Measurements from ENCODE around the gene ELFN1.

The ELFN1 gene

DNA sequence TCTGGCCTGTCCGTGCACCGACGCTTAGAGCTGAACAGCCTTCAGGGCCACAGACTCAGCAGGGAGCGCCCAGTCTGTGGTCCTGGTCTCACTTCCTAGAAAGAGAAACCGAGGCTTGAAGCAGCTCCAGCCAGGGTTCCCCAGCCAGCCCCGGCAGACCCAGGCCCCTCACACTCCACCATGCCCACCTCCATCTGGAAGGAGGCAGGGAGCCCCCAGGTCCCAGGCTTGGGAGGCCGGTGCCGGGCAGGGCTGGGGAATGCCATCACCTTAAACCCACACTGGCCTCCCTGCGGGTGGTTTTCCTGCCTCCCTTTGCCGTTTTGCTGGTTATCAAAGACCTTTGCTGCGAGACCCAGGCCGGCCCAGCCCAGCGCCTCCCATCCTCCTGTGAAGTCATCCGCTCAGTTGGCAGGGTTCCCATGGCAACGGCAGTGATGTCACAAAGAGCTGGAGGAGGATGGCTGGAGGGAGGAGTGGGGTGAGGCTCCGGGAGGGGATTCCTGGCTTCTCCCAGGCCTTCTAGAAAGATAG lies 24.0 kb downstream of the ELFN1 start:
- DNase-seq (ENCODE audit: low read depth in 2 of 2, low spot score in 1 of 2), result no peak

DNA sequence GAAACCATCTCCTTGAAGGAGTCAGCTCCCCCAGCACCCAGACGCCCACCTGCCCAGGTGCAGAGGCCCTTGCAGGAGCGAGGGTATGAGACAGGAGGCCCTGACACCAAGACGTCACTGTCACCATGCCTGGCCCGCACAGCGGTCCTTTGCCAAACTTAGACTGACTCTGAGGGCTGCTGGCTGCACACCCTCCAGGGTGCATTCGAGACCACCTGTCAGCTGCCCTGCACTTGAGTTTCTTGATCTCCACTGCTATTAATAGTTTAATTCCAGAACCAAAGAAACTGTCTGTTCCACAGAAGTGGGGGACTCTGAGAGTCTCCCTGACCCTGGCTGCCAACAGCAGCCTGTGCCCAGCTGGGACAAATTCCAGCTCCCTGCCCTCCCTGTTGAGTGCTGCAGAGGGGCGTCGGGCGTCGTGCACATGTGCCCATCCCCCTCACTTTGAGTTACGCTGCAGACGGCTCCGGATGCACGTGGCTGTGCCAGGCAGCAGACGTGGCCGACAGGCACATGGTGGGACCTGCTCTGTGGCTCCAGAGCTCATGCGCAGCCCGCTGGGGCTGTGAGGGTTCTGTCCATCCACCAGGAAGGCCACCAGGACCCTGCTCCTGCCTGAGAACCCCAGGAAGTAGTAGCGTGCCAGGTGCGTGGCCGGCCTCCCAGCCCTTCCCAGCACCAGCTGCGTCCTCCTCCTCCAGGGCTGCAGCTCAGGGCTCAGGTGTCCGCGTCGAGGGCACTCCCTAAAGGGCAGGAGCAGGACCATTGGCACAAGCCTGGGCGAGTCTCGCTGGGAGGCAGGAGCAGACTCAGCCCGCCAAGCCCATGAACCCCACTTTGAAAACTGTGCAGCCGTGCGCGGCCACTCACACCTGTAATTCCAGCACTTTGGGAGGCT lies 24.8 kb downstream of the ELFN1 start:
- no peak for DNase-seq (ENCODE audit: low read depth in 2 of 2, low spot score in 1 of 2)

DNA sequence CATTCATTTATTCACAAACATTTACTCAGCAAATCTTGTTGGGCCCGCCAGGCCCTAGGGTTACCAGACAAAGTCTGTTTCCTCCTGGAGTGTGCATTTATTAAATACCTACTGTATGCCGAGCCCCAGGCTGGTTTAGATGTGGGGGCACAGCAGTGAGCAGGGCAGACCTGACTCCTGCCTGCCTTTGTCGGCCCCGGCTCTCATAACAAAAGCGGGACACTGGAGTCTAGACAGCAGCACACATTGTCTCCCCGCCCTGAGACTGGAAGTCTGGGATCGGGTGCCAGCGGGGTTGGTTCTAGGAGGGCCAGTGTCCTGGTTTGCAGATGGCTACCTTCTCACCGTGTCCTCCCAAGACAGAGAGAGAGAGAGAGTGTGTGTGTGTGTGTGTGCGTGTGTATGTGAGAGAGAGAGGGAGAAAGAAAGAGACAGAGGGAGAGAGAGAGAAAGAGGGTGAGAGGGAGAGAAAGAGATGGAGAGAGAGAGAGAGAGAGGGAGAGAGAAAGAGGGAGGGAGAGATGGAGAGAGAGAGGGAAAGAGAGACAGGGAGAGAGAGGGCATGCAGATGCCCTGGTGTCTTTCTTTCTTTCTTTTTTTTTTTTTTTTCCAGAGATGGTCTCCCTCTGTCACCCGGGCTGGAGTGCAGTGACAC lies 25.9 kb downstream of the ELFN1 start:
- no peak for DNase-seq (ENCODE audit: low read depth in 2 of 2, low spot score in 1 of 2)

DNA sequence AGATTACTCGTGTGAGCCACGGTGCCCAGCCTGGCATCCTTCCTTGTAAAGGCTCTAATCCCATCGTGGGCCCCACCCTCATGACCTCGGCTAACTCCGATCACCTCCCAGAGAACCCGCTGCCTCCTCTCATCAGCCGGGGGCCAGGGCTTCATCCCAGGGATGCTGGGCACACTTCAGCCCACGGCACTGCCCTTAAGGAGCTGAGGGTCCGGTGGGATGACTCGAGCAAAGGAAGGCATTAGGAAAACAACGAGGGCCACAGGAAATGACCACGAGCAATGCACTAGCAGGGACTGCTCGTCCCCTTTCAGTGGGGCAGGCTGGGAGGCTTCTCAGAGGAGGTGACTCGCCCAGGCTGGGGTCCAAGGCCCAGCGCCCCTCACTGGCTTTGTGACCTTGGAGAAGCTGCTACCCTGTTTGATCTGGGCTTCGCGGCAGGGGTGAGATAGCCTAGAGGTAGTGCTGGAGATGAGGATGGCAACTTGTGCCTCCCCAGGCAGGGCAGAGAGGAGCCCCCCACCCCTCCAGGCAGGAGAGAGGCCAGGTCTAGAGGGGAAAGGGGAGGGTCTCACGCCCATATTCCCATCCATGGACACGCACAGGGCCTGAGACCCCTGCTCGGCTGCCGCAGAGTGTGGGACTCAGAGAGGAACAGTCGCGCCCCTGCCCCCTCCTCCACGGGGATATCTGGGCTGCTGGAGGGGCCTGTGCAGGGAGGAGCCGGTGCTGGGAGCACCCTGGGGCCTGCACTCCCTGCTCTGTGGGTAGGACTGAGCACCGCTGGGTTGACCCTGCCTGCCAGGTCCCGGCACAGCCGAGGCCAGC lies 26.8 kb downstream of the ELFN1 start:
- DNase-seq (ENCODE audit: low read depth in 2 of 2, low spot score in 1 of 2), result no peak

DNA sequence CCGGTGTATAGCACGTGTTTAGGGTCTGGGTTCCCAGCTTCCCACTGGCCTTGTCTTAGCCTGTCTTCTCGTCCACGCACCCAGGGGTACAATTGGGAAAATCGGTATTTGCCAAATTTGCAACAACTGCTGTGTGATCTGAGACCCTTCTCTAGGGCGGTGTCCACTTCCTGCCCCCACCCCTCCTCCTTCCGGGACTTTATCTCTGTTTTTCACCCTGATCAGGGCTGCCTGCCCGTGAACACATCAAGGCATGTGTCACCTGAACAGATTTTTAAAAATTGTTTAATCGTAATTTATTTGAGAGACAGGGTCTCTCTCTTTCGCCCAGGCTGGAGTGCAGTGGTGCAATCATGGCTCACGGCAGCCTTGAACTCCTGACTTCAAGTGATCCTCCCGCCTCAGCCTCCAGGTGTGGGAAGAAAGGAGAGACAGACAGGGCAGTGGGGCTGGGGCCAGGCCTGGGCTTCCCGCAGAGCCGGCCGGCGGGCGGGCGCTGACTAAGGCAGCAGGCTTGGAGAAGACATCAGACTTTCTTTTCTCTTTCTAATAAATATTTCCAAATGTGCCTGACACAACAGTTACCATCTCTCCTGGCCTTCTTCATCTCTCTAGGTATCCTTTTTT lies 27.5 kb downstream of the ELFN1 start:
- DNase-seq (ENCODE audit: low read depth in 2 of 2, low spot score in 1 of 2), result no peak

DNA sequence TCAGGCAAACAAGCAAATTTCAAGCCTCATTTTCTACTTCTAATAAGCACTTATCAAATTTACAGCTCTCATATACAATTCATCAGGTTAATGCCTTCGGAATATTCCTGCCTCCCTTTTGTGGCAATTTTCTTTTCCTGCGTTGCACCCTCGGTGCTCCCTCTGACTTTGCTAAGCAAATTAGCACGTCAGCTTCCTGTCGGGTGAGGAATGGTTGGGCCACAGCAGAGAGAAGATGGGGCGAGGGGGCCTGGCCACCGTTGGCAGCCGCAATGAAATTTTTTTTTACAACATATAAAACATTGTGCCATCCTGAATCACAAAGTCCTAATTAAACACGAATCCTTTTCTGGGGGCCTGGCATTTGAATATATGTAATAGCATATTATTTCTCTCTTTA lies 28.1 kb downstream of the ELFN1 start:
- no peak for DNase-seq (ENCODE audit: low read depth in 2 of 2, low spot score in 1 of 2)

DNA sequence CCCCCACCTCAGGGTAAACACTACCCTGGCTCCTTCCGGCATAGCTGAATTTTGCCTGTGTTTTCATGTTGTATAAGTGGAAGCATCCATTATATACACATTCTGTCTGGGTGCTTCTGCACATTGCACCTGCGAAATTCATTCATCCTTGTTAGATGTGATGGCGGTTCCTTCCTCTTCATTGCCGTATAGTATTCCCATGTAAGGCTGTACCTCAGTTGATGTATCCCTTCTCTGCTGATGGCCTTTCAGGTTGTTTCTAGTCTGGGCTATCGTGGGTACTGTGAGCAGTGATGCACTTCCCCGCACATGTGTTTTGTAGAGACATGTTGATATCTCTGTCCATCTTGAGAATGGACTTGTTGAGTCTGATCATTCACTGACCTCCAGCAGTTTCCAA lies 28.9 kb downstream of the ELFN1 start:
- DNase-seq (ENCODE audit: low read depth in 2 of 2, low spot score in 1 of 2), result no peak

DNA sequence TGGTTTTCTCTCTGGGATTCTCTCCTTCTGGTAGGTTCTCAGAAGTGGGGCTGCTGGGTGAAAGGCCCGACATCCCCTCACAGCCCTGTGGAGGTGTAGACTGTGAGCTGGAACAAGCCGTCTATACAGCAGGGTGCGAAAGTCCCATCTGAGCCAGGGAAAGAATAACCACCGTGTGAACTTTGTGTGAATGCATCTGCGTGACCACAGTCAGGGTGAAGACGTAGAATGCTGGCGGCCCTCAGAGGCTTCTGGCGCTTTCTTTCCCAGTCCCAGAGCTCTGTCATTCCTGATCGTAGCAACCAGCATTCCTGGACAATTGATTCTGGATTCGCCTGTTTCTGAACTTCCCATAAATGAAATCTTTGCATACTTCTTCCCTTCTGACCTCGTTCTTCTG lies 30.0 kb downstream of the ELFN1 start:
- no peak for DNase-seq (ENCODE audit: low read depth in 2 of 2, low spot score in 1 of 2)

DNA sequence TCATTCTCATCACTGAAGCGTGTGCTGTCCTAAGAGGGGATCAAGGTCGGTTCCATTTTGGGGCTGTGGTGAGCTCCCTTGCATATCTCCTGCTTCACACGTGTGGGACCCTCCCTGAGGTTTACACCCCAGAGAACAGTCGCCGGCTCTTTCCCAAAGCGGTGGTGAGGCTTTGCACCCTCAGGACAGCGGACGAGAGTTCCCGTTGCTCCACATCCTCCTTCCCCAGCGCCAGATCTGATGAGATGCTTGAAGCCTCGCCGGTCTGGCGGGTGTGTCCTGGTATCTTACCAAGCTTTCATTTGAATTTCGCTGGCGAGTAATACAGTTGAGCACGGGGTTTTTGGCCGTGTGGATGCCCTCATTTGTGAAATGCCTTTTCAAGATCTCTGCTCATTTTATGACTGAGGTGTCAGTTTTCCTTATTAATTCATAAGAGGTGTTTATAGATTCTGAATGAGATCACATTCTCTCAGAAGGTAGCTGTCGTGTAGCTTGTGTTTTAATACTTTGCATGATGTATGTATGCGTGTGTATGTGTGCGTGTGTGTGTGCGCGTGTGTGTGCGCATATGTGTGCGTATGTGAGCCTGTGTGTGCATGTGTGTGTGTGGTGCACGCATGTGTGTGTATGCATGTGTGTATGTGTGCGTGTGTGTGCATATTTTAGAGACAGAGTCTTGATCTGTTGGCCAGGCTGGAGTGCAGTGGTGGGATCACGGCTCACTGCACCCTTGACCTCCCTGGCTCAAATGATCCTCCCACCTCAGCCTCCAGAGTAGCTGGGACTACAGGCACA lies 30.7 kb downstream of the ELFN1 start:
- no peak for DNase-seq (ENCODE audit: low read depth in 2 of 2, low spot score in 1 of 2)

DNA sequence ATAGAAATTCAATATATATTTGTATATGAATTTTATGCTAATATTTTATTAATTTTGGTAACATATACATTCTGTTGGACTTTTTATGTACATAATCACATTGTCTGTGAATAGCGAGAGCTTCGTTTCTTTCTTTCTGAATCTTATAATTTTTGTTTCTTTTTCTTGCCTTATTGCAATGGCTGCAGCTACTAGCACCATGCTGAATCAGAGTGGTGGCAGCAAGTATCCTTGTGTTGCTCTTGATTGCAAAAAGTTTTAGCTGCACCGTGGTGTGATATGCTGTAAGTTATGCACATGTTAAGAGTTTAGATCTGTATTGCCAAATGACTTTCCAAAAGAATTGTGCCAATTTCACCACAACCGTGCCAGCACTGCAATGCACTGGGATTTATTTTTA lies 32.6 kb downstream of the ELFN1 start:
- DNase-seq (ENCODE audit: low read depth in 2 of 2, low spot score in 1 of 2), result no peak

DNA sequence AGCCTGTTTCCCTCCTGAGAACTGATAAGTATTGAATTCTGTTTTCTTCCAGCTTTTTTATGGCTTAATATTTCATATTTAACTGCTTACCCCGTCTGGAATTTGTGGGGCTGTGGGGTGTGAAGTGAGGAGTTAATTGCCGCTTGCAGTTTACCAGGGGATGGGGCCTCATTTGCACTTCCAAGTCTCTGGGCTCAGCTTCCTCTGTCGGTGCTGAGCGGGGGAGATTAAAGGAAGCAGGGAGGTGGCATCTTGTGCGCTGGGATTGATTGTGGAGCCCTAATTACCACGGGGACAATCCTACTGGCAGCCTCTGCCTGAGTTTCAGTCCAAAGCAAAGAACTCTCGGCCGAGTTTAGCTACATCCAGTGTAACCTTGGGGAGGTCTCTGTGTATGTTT lies 33.4 kb downstream of the ELFN1 start:
- no peak for DNase-seq (ENCODE audit: low read depth in 2 of 2, low spot score in 1 of 2)

DNA sequence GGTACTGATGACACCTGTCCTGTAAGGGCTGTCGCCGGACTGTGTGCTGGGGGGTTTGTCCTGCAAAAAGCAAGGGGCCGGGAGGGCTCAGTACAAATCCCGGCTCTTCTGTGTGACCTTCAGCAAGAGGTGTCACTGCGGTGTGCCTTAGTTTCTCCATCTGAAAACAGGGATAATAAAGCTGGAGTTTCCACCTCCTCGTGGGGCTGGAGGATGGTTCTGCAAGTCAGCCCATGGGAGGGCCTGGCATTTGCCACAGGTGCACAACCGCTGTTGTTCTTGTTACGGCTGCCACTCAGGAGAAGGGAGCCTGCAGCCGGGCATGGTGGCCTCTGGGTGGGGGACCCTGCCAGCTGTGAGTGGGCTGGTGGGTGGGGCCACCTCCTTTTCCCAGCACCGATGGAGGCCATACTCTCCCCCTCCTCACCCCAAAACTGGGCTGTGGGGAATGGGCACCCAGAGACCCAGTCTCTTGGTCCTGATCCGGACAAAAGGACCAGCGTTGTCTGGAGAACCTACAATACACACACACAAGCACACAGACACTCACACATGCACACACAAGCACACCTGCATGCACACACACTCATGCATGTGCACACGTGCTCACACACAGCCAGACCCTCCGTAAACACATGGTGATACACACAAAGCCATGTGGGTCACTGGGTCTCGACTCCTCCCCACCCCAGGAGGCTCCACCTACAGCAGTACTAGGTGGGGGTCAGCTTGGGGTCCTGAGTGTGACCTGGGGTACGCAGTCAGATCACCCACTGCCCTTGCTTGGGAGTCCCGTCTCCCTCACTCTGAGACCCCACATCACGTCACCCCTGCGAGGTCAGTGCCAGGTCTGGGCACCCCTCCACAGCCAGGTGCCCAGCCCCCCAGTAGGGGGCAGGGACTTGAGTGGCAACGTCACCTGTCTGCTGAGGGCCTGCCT lies 34.1 kb downstream of the ELFN1 start:
- no peak for DNase-seq (ENCODE audit: low read depth in 2 of 2, low spot score in 1 of 2)

DNA sequence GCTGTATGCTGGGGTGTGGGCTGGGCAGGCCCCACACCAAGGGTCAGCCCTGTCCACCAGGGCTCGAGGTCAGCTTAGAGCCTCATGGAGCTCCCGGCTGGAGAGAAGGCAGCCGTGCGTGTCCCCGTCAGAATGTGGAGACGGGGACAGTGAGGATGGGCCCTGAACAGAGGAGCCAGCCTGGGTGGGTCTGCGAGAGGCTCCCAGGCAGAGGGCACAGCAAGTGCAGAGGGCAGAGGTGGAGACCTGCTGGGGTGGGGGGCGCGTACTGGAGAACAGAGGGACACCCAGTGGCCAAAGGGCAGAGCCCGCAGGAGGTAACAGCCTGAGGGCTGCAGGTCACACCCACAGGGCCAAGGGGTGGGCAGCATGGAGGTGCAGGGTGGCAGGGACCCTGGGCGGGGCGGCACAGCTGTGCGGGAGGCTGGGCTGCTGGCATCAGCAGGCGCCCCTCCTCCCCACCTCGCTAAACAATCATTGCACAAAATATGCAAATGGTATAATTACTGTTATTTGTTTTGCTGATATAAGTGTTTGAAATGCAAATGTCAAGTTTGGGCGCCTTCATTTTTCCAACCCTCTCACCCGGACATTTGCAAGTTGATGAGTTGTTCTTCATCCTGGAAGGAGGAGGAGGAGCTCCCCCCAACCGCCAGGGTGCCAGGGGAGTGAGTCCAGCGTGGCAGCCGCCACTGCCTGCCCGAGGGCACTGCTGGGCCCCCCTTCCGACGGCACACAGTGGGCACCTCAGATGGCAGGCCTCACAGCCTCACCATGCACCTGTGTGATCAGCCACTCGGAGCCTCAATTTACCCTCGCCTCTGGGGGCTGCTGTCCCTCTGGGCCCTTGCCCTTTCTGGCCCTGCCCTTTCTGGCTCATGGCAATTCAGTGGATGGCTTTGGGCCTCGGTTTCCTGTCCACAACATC lies 35.0 kb downstream of the ELFN1 start:
- no peak for DNase-seq (ENCODE audit: low read depth in 2 of 2, low spot score in 1 of 2)

DNA sequence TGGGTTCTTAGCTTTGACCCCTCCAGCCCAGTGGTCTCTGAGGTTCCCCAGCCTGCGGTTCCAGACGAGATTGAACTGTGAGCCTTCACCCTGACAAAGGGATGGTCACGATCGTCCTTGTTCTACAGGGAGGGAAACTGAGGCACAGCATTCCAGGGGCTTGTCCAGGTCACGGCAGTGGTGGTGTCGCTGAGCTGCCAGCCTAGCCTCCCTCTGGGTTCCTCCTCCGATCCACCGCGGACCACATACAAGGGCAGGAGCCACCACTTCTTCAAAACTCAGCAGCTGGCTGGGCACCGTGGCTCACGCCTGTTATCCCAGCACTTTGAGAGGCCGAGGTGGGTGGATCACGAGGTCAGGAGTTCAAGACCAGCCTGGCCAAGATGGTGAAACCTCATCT lies 35.8 kb downstream of the ELFN1 start:
- DNase-seq (ENCODE audit: low read depth in 2 of 2, low spot score in 1 of 2), result no peak

DNA sequence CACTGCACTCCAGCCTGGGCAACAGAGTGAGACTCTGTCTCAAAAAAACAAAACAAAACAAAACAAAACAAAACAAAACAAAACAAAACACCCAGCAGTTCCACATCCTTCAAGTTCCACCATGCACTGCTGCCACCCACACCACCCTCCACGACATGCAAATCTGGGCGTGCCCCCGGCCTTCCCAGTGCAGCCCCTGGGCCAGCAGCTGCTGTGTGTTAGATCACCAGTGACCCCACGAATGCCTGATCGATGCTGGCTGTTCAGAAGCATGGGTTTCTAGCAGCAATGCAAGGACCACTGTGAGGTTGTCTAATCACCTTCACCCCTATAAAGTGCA lies 36.3 kb downstream of the ELFN1 start:
- DNase-seq (ENCODE audit: low read depth in 2 of 2, low spot score in 1 of 2), result no peak

DNA sequence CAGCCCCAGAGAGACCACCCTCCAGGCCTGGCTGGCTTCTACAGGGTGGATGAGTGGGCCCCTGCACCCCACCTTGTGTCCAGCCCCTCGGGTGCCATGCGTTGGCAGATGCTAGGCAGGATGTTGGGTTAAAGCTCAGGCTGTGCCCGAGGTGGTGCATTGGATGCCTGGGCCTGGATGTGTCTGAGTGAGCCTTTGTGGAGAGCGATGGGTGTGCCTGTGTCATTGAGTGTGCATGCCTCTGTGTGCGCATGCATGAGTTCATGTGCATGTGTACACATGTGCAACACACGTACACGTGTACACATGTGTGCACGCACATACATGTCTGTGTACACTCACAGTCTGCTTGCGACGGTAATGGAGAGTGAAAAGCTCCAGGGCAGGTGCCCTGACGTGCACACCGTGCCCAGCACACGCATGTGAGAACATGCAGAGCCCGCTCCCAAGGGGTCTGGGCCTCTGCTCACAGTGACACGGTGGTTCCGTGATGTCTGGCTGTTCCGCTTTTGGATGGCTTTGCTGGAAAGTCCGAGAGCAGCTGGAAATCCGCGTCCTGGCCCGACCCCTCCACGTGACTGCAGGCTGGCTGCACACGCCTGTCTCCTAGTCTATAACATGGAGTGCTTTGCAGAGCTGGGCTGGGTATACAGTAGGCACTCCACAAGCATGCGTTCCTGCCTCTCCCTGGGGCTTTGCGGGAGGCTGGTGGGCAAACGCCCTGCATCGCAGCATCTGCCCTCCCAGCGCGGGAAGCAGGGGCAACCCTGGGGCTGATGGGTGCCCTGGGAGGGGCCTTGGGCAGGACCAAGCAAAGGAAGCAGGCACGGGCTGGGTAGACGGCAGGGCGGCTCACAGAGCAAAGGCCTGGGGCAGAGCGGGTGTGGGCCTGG lies 36.9 kb downstream of the ELFN1 start:
- no peak for DNase-seq (ENCODE audit: low read depth in 2 of 2, low spot score in 1 of 2)

Data from stimulated activated CD8-positive, alpha-beta memory T cell treated with anti-CD3 and anti-CD28 coated beads, Interleukin-4, amount 100 ng/mL, for 4 hours (primary cell).